GM19324 (cell line): ENCODE measurements around the gene CPA4.

Experiments
- ATAC-seq: cut with Tn5 transposase; IDR thresholded peaks from one replicate; pipeline ENCODE4 v1.9.1; 2021; ENCODE audit warnings: mild to moderate bottlenecking, moderate library complexity; ENCODE audit not compliant: unreplicated experiment, low FRiP score

The CPA4 gene

DNA sequence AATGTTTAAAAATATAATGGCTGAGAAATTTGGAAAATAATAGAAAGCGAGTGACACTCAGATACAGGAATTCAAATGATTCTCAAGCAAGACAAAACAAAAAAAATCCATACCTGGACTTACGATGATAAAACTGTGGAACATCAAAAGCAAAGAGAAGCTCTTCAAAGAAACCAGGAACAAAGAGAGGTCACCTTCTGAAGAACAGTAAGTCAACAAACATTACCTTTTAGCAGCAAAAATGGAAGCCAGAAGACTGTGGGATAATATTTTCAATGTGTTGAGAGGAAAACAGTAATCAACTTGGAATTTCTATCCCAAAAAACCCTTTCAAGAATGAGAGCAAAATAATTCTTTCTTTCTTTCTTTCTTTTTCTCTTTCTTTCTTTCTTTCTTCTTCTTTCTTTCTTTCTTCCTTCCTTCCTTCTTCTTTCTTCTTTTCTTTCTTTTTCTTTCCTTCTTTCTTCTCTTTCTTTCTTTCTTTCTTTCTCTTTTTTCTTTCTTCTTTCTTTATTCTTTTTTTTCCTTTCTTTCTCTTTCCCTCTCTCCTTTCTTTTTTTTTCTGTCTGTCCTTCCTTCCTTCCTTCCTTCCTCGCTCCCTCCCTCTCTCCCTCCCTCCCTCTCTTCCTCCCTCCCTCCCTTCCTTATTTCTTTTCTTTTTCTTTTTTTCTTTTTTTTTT lies 49.9 kb downstream of the CPA4 start:
- no peak for ATAC-seq

DNA sequence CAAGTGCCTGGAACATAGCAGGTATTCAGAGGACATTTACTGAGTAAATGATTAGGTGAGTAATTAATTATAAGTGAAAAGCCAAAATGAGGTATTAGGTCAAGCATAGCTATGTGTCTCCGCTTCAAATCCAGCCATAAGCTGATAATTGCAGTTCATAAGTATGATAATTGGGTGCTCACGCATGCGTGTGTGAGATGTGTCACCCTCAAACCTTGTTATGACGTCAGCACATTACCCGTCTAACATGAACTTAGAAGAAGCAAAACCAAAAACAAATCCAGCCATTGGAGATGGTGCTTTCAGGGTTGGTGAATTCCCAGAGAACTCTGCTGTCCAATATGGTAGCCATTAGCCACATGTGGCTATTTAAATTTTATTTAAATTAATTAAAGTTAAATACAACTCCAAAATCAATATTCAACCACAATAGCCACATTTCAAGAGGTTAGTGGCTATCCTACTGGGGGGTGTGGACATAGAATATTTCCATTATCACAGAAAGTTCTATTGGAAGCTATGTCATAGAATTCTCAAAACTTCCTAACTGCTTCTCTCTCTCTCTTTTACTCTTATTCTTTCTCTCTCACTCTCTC lies 51.4 kb downstream of the CPA4 start, which contains the start of gene CPA5:
TSS of gene CPA5 (plus strand) at position 546 of the 596 bp plus-strand sequence. CDS start 1,670 bp downstream, outside the sequence.
- ATAC-seq: no peak

GRCh38 chr7:130345136-130345535 lies 52.2 kb downstream of the CPA4 start:
- no peak for ATAC-seq

DNA sequence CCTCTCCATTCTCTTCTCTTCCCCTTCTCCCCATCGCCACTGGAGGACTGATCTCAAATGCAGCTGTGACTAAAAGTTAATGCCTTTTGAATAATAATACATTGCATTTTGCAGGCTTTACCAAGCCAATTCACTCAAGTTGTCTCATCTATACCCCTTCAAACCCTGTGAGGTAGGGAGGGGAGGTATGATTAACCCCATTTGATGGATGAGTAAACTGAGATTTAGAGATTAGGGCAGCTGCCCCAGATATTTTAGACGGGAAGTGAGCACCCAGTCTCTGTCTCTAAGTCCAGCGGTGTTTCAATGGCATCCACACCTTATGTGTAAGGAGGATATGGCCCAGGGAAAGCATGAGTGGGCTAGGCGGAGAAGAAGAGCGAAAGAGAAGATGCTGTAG lies 52.8 kb downstream of the CPA4 start:
- no peak for ATAC-seq

DNA sequence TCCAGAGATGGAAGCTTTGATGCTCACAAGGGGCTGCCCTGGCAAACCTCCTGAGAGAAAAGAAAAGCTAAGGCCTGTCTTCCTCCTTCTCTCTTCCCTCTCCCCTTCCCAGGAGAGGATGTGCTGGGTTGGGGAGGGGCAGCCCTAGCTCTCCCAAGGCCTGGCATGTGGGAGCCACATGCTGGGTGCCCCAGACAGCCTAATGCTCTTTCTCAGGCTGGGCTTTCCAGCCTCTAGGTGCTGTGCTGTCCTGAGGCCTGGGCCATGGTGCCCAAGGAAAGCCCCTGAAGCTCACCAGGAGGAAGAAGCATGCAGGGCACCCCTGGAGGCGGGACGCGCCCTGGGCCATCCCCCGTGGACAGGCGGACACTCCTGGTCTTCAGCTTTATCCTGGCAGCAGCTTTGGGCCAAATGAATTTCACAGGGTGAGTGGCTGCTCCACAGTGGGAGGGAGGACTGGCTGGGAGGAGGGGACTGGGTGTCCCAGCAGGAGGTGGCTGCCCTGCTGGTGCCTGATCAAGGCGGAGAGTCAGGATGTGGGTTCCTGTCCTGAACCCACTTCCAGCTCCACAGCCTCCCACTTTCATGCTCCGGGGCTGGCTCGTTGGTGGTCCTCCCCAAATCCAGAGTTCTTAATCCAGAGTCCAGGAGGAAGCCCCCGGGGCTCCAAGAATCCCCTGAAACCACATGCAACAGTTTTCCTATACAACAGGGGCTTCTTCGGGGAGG lies 53.4 kb downstream of the CPA4 start:
- ATAC-seq: no peak

DNA sequence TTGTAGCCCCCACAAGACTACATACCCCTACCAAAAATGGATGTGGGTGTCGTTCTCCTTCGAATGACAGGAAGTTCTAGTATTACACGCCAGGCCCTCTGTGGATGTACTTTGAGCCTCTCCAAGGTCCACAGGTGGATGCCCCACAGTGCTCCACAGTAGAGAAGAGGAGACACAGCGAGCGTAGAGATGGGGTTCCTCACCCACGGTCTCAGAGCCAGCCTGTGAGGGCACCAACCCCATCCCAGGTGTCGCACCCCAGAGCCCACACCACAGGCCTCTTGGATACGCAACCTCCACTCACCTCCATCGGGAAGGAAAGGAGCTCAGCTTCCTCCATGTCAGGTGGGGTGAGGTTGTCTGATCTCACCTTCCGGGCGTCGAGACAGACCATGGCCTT lies 54.0 kb downstream of the CPA4 start:
- ATAC-seq: no peak

DNA sequence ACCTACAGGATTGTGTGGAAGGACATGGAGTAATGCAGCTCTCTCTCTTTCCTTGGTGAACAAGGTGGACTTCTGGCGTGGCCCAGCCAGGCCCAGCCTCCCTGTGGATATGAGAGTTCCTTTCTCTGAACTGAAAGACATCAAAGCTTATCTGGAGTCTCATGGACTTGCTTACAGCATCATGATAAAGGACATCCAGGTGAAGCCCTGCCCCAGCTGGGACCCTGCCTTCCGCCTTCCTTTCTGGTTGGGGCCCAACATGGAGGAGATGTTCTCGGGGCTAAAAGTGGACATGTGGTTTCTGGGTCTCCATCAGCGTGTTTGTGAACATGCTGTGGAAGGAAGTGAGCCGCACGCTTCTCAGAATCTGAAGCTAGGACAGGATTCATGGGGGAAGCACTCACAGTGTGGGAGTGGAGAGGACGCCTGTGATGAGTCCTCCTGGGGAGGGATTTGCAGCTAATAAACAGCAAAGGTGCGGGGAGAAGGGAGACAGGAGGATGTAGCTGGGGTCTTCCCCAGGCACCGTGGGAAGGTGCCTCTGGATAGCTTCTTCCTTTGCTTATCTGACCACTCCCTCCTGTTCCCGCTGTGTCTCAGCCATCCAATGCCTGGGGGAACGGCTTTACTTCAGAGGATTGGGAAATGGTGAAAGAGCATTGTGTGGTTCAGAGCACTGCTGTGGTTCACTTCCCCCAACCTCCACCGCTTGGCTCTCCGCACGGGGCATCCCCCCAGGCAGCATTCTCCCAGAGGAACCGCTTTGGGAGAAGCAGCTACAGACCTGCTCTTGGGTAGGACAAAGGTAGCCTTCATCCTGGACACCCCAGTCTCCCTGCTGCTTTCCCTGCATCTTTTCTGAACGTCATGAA lies 57.2 kb downstream of the CPA4 start:
- no peak for ATAC-seq

DNA sequence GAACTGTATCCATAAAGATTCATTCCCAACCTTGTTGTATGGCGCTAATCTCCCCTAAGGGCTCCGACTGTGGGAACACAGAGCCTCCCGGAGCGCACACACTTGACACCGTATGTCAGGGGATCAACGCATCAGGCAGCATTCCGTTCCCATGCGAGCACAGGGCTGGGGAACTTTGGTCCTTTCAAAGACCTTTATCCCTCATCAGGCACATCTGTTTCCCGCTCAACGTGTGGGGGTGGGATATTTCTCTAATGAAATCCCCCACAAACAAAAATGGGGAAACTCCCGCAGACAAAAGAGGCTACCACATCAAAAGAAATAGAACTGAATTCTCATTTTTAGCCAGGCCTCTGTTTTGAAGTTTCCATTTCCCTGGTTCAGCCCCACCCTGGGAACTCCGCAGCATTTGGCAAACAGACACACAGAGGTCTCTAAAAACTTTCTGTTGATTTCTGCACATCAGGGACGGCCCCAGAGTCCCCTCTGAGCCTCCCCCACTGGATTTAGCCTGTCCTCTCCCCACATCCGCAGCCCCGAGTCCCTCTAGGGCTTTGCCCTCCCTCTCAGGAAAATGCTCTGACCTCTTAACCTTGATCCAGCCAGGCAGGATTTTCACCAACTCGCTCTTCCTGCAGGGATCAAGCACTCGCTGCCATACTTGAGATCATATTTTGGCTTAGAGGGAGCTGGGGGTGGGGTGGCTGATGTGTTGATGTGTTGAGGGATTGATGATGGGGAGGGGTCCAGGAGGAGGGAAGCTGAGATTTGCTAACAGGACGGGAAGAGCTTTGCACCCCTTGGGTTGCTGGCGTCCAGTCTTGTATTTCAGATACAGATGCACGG lies 58.2 kb downstream of the CPA4 start:
- no peak for ATAC-seq

DNA sequence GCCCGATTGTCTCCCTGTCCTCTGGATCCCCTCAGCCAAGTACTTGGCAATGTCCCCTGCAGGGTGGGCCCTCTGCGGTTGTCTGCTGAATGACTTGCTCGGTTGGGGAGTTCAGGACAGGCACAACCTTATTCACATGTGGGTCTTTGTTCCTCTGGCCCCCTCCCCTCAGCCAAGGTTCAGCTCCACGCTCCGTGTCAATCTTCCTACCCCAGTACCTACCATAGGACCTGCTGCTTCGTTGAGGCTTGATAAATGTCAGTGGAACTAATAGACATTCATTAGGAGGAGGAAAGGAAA lies 58.8 kb downstream of the CPA4 start:
- ATAC-seq: no peak

GRCh38 chr7:130352194-130353074 lies 59.5 kb downstream of the CPA4 start:
- no peak for ATAC-seq

- no peak for ATAC-seq
Observed at GRCh38 chr7:130353196-130353595, 60.2 kb downstream of the CPA4 start.

DNA sequence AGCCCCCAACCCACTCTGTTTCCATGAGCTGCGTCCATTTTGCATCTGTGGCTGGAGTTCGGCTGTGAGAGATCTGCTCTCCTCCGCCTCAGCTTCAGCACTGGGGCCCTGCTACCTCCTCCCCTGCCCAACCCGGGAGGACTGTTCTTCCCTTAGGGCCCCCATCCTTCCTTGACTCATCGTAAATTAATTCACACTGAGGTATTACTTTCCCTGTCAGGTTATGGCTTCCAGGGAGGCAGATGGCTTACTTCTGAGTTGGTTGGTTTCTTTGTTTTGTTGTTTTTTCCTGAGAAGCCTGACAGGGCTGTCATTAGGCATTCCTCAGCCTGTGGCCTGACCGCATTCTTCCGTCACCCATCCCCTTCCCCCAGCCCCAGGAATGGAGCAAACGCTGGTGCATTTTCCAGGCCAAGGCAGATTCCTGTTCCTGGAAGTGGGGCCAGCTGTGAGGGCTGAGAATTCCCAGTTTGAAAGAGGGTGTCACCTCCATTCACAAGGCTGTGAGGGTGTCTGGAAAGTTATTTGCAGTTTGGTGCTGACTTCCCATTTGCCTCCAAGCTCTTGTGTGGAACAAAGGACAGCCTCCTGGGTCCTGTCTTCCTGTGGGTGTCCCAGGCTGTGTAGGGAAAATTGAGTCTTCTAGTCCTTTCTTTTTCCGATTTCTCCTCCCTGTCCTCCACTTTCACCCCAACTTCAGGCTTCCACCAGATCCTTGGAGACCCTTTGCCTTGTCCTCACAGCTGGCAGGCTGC lies 63.3 kb downstream of the CPA4 start:
- ATAC-seq: no peak

DNA sequence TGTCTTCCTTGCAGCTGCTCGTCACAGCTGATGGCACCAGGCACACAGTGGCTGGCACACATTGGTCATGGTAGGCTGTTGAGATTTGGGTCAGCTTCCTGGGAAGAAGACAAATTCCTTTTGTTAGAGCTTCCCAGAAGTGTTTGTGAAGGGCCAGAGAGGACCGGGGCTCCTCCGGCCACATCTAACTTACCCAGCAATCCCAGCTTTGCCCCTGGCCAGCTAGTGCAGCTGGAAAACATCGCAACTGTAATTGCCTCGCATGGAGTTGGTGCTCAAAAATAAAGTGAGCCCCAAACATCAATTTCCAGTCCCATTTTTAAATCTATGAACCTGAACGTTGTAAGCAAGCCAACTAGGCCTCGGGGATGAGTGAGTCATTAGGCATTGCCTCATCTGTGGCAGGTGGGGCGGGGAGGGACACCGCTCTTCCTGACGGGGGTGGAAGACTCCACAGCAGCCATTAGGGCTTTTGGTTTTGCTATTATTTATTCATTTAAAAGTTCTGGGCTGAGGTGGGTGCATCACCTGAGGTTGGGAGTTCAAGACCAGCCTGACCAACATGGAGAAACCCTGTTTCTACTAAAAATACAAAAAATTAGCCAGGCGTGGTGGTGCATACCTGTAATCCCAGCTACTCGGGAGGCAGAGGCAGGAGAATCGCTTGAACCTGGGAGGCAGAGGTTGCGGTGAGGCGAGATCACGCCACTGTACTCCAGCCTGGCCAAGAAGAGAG lies 64.1 kb downstream of the CPA4 start:
- no peak for ATAC-seq

DNA sequence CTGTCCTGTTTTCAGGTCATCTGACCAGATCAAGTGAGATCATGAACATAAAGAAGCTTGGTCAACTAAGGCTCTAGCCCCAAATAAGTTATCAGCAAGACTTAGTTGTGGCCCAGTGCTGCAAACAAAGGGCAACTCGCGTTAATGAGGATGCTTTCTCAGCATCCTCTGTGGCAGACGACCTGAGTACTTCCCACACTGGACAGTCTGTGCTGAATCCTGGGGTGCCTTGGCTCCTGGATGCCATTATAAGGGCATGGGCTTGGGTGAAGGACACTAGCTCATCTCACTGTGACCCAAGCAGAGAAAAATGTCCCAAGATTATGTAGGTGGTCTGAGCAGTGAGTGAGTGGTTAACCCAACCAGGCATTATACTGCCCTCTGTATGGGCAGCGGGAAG lies 65.5 kb downstream of the CPA4 start:
- no peak for ATAC-seq

DNA sequence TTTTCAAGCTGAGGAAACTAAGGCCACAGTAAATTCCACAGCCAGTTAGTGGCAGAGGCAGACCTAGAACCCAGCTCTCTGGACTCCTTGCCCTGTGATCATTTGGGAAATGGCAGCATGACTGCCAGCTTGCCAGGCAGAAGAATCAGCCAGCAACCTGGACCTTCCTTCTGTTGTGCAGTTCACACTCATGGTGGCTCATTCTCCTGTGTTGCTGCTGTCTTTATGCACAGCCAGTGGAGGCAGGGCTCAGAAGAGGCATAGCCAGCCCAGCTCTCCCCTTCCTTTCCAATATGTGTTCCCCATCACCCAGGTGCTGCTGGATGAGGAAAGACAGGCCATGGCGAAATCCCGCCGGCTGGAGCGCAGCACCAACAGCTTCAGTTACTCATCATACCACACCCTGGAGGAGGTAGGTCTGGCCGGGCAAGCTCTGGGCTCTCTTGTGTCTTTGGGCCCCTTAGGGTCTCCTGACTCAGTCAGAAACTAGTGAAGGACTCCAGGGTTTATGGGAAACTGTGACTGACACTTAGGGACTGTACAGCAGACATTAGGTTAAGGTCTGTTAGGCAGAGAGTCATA lies 66.4 kb downstream of the CPA4 start:
- no peak for ATAC-seq

DNA sequence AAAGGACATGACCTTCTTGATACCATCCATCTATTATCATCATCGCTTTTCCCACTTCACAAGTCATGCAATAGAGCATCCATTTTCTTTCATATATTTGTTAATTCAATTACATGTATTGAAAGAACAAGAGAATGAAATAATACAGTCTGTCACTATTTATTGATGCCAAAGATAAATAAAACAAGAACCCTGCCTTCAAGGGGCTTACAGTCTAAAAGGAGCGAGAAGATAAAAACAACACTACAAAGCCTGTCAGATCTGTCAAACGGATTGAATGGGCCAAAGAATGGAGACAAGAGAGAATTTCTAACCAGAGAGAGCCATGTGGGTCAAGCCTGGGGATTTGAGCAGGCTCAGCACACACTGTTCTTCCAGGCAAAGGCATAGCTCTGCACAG lies 67.6 kb downstream of the CPA4 start:
- ATAC-seq: no peak

DNA sequence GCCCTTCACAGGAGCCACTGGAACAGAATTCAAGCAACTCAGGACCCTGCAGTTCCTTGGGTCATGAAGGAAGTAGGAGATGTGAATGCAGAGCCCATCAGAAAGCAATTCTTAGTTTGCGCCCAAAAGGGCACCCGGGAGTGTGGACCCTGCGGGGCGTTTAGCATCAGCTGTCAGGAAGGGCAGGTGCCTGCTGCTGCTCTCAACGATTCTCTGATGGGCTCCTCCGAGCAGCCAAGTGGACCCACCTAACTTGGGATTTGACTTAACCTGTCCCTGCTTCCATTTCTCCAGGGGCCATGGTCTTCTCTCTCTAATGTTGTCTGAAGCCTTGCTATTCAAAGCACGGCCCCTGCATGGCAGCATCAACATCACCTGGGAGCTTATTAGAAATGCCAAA lies 68.7 kb downstream of the CPA4 start:
- no peak for ATAC-seq
